RWPE1 (cell line): ENCODE results near the gene C4A.
A peak's percentile ranks its signal among the peaks of the same experiment; 100 is the strongest.

ENCODE experiments used
- CTCF ChIA-PET: fragments of 350-600 bp; sonication (Branson Sonifier 250); formaldehyde crosslinking; extraction: SDS; loops from one replicate; lab custom pipeline; 2021; lab: Yijun Ruan, JAX
- POLR2A ChIA-PET: fragments of 400-600 bp; formaldehyde crosslinking; extraction: SDS; loops from one replicate; lab custom pipeline; 2020; ENCODE audit warnings: antibody characterized with exemption; ENCODE audit not compliant: low non-redundant PET; lab: Yijun Ruan, JAX
- DNase-seq: peaks from one replicate; pipeline ENCODE4 v3.0.0; 2012; ENCODE audit warnings: low spot score
- H3K27ac ChIP-seq: fragments of 450-650 bp; 2 replicates; pipeline ENCODE4 v1.5.1; 2017
- TF ChIP-seq, protein P1 (sequence below): fragments of 450-650 bp; conservative IDR thresholded peaks from 2 replicates; pipeline ENCODE4 v1.5.1; 2017; ENCODE audit warnings: low read depth, mild to moderate bottlenecking

The C4A gene

GRCh38 chr6:31945154-31945506 lies 36.7 kb upstream of the C4A start:
- DNase-seq: no peak
- ChIA-PET CTCF (interaction anchor here (0.9 kb wide), 1 partner anchor 11 kb away, joined by 3 read pairs; no protein-coding TSS in a partner anchor), POLR2A (interaction anchor here (0.7 to 1.2 kb wide), 3 partner anchors 14 to 47 kb away, joined by 4 to 8 read pairs (median 7); partner anchors contain the start of genes SKIC2 and ZBTB12)
- TF ChIP-seq, protein P1, sequence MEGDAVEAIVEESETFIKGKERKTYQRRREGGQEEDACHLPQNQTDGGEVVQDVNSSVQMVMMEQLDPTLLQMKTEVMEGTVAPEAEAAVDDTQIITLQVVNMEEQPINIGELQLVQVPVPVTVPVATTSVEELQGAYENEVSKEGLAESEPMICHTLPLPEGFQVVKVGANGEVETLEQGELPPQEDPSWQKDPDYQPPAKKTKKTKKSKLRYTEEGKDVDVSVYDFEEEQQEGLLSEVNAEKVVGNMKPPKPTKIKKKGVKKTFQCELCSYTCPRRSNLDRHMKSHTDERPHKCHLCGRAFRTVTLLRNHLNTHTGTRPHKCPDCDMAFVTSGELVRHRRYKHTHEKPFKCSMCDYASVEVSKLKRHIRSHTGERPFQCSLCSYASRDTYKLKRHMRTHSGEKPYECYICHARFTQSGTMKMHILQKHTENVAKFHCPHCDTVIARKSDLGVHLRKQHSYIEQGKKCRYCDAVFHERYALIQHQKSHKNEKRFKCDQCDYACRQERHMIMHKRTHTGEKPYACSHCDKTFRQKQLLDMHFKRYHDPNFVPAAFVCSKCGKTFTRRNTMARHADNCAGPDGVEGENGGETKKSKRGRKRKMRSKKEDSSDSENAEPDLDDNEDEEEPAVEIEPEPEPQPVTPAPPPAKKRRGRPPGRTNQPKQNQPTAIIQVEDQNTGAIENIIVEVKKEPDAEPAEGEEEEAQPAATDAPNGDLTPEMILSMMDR: no peak
- peak overlapping the region; percentile 93 for H3K27ac ChIP-seq

DNA sequence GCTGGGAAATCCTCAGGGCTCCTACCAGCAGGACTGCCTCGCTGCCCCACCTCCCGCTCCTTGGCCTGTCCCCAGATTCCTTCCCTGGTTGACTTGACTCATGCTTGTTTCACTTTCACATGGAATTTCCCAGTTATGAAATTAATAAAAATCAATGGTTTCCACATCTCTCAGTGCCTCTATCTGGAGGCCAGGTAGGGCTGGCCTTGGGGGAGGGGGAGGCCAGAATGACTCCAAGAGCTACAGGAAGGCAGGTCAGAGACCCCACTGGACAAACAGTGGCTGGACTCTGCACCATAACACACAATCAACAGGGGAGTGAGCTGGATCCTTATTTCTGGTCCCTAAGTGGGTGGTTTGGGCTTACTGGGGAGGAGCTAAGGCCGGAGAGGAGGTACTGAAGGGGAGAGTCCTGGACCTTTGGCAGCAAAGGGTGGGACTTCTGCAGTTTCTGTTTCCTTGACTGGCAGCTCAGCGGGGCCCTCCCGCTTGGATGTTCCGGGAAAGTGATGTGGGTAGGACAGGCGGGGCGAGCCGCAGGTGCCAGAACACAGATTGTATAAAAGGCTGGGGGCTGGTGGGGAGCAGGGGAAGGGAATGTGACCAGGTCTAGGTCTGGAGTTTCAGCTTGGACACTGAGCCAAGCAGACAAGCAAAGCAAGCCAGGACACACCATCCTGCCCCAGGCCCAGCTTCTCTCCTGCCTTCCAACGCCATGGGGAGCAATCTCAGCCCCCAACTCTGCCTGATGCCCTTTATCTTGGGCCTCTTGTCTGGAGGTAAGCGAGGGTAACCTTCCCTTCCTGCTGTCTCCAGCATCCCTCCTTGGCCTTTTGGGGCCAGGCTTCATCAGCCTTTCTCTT lies 36.1 kb upstream of the C4A start, which contains the start of gene CFB:
Gene CFB (plus strand): TSS at position 589 of the 863 bp plus-strand sequence. CDS start 127 bp downstream, at position 716.
- peak; percentile 85 for DNase-seq

DNA sequence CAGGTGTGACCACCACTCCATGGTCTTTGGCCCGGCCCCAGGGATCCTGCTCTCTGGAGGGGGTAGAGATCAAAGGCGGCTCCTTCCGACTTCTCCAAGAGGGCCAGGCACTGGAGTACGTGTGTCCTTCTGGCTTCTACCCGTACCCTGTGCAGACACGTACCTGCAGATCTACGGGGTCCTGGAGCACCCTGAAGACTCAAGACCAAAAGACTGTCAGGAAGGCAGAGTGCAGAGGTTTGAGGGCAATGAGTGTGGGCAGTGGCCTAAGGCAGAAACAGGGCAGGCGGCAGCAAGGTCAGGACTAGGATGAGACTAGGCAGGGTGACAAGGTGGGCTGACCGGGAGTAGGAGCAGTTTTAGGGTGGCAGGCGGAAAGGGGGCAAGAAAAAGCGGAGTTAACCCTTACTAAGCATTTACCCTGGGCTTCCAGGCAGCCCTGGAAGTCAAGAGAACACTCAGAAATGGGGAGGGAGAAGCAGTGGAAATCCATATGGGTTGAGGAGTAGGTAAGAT lies 35.4 kb upstream of the C4A start:
- CTCF ChIA-PET: no interaction called here

More for the DNA sequence above, 36.1 kb upstream of the C4A start, which contains the start of gene CFB:
- CTCF ChIA-PET: interaction anchor here (0.9 kb wide), 1 partner anchor 11 kb away, joined by 3 read pairs; no protein-coding TSS in a partner anchor
- POLR2A ChIA-PET: interaction anchor here (0.6 to 1.2 kb wide), 4 partner anchors 14 to 47 kb away, joined by 4 to 8 read pairs (median 8); partner anchors contain the start of genes SKIC2 and ZBTB12
- H3K27ac ChIP-seq: peak within 1 kb of the TSS; percentile 93
- TF ChIP-seq, protein P1: no peak

DNA sequence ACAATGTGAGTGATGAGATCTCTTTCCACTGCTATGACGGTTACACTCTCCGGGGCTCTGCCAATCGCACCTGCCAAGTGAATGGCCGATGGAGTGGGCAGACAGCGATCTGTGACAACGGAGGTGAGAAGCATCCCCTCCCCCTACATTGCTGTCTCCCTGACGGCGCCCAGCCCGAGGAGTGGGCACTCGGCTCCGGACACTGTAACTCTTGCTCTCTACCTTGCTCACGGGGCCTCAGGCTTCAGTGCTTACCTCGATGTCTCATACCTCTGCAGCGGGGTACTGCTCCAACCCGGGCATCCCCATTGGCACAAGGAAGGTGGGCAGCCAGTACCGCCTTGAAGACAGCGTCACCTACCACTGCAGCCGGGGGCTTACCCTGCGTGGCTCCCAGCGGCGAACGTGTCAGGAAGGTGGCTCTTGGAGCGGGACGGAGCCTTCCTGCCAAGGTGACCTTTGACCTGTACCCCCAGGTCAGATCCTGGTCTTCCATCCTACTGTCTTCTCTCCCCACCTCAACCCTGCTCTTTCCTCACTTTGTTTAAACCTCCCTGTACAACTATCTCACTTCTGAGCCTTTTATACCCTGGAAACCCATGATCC lies 34.7 kb upstream of the C4A start:
- DNase-seq: no peak
- CTCF ChIA-PET: no interaction called here
- H3K27ac ChIP-seq: peak overlapping the region; percentile 93; the same call in 1 of the 2 replicates
- POLR2A ChIA-PET: no interaction called here
- TF ChIP-seq, protein P1: no peak

More for the DNA sequence above, 35.4 kb upstream of the C4A start:
- DNase-seq: no peak
- POLR2A ChIA-PET: interaction anchor here (0.6 to 1.1 kb wide), 2 partner anchors 39 to 44 kb away, joined by 8 read pairs; partner anchors contain the start of gene ZBTB12
- H3K27ac ChIP-seq: peak overlapping the region; percentile 93
- TF ChIP-seq, protein P1: no peak

GRCh38 chr6:31947864-31948263 lies 34.0 kb upstream of the C4A start:
- DNase-seq: no peak
- TF ChIP-seq, protein P1: no peak
- ChIA-PET POLR2A (no interaction called here), CTCF (no interaction called here)
- H3K27ac ChIP-seq: 0 out of 2 replicates have a peak overlapping the region, but pooled peaks have one; percentile 8

DNA sequence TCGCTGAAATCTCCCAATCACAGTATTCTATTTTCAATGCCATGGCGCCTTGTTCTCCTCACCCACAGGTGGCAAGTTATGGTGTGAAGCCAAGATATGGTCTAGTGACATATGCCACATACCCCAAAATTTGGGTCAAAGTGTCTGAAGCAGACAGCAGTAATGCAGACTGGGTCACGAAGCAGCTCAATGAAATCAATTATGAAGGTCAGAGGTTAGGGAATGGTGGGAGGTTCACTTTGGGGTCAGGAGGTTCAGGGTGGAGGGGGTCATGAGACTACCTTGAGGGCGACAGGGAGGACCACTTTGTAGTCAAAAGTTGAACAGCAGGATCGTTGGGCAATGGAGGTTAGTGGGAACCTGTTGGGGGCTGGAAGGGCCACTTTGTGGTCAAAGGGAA lies 33.6 kb upstream of the C4A start:
- POLR2A ChIA-PET: no interaction called here
- no peak overlapping the region for H3K27ac ChIP-seq
- TF ChIP-seq, protein P1: no peak
- DNase-seq: no peak
- CTCF ChIA-PET: no interaction called here
